Esophagus muscularis mucosa (tissue), 4 donors: ENCODE measurements around the gene FCER2. TPM values are rescaled to one million over a fixed set of nuclear protein-coding genes. Genes with fewer than 3 reads are reported as not detected.

Source experiments
- DNase-seq: peaks from one replicate; pipeline ENCODE4 v3.0.0-alpha.2; 2017; ENCODE audit errors: extremely low spot score
- H3K27ac ChIP-seq, 4 donors: fragments of 200-600 bp; sonication (generic); replicated peaks in 1 of 4; 1 replicate in 3 of 4; 2 replicates in 1 of 4; pipeline ENCODE4 v1.5.1; 2016 to 2019; ENCODE audit warnings: mild to moderate bottlenecking in 1 of 4
- H3K27me3 ChIP-seq, 4 donors: fragments of 200-600 bp; sonication (generic); one replicate each; pipeline versions ENCODE4 v1.5.1 to v1.6.0; 2016 to 2019
- H3K36me3 ChIP-seq, 4 donors: fragments of 200-600 bp; sonication (generic); one replicate each; pipeline ENCODE4 v1.5.1; 2016 to 2019
- H3K4me1 ChIP-seq, 4 donors: fragments of 200-600 bp; sonication (generic); one replicate each; pipeline ENCODE4 v1.5.1; 2016 to 2019
- H3K4me3 ChIP-seq, 4 donors: fragments of 200-600 bp; sonication (generic); 1 replicate in 2 of 4; 2 replicates in 2 of 4; pipeline ENCODE4 v1.5.1; 2016 to 2019; ENCODE audit warnings: mild to moderate bottlenecking in 4 of 4, moderate library complexity in 1 of 4
- H3K9me3 ChIP-seq, 4 donors: fragments of 200-600 bp; sonication (generic); 1 replicate in 3 of 4; 2 replicates in 1 of 4; pipeline ENCODE4 v1.5.1; 2016 to 2019
- CTCF ChIP-seq, 3 experiments: fragments of 200-600 bp in 2 of 3; fragments of 450-650 bp in 1 of 3; sonication (generic) in 2 of 3; IDR thresholded peaks; one replicate each; pipeline ENCODE4 v1.5.1; 2017 to 2019; ENCODE audit warnings: antibody characterized with exemption in 3 of 3, mild to moderate bottlenecking in 2 of 3, moderate library complexity in 1 of 3
- EP300 ChIP-seq: sonication (generic); formaldehyde crosslinking; IDR thresholded peaks from one replicate; pipeline ENCODE4 v1.6.1; 2017; ENCODE audit warnings: antibody characterized with exemption
- POLR2A ChIP-seq: fragments of 450-650 bp; IDR thresholded peaks from one replicate; pipeline ENCODE4 v1.6.1; 2017; ENCODE audit warnings: antibody characterized with exemption, moderate library complexity, mild to moderate bottlenecking, low read depth
- POLR2AphosphoS5 ChIP-seq, 2 donors: sonication (generic); formaldehyde crosslinking; IDR thresholded peaks; one replicate each; pipeline ENCODE4 v1.6.1; 2017; ENCODE audit warnings: antibody characterized with exemption in 2 of 2
- WGBS: methylation state at CpG from one replicate; pipeline ENCODE4 v1.1.5; 2018; 5-methylcytosine and 5-hydroxymethylcytosine counted together
- intact Hi-C: fragments of 100-400 bp; cut with DNase I; formaldehyde crosslinking; loops from one replicate; pipeline ENCODE4 v1.15.1; 2023
- total RNA-seq, 4 donors: library from RNA; depleted of rRNA; stranded (reverse); fragments of >200 nt; gene quantifications; one replicate each; pipeline versions ENCODE4 v1.1.0 to v1.2.1, GENCODE V29; 2016

FCER2 gene
- total RNA-seq, 4 donors from 2014 or later = 0.29 TPM; not detected in 3

DNA sequence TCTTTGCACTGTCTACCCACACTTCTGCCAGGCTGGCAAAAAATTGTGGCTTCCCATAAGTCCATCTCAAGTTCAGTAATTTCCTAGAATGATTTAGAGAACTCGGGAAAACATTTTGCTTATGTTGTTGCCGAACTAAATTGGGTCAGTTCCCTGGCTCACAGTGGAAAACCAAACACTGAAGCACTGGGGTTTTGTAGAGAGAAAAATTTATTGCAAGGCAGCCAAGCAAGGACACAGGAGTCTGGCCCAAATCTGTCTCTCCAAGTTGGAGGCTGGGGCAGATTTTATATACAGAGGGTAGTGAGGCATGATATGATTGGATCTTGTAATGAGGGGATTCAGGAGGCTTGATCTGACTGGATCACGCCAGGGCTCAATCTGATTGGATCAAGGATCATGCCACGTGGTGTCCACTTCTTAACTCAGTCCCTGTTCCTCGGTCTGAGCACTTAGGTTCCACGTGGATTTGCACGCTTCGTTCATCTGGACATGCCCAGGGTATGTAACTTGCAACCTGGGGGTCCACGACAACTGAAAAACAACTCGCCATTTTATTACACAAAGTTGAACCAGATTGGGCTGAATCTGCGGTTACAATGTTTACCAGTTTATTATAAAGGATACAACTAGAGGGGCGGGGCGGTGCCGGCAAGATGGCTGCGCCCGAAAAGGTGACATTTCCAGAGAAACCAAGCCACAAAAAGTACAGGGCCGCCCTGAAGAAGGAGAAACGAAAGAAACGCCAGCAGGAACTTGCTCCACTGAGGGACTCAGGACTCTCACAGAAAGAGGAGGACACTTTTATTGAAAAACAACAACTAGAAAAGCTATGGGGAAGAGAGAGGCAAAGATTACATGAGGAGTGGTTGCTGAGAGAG is 38.1 kb upstream of the FCER2 start:
- peaks cover 0 to 47% (median 0%) of the 10 kb centered on the region in 4 donors for H3K27me3 ChIP-seq
- no peak for TF ChIP-seq POLR2AphosphoS5 (IDR thresholded peaks at IDR 0.05)
- no peak for TF ChIP-seq CTCF (IDR thresholded peaks at IDR 0.05)
- TF ChIP-seq EP300 = no peak
- no peak for TF ChIP-seq POLR2A
- H3K4me3 ChIP-seq = no peak overlapping the region
- no peaks in the 10 kb centered on the region for H3K4me1 ChIP-seq
- H3K27ac ChIP-seq = no peak overlapping the region
- 87% methylated on average over 19 of the region's 19 CpGs for WGBS
- no peaks in the 10 kb centered on the region for H3K36me3 ChIP-seq
- intact Hi-C loops = no loop called here
- no peak for DNase-seq
- H3K9me3 ChIP-seq = no peaks in the 10 kb centered on the region

- no peak for DNase-seq
- 33% methylated on average over 2 of the region's 2 CpGs for WGBS
- Histone ChIP-seq H3K4me1 (no peaks in the 10 kb centered on the region), H3K27ac (no peak overlapping the region), H3K9me3 (no peaks in the 10 kb centered on the region), H3K4me3 (no peak overlapping the region), H3K36me3 (no peaks in the 10 kb centered on the region), H3K27me3 (peaks cover 0 to 49% (median 0%) of the 10 kb centered on the region in 4 donors)
- intact Hi-C loops = no loop called here
- no peak for TF ChIP-seq CTCF (IDR thresholded peaks at IDR 0.05)
- no peak for TF ChIP-seq EP300
- no peak for TF ChIP-seq POLR2AphosphoS5 (IDR thresholded peaks at IDR 0.05)
- TF ChIP-seq POLR2A = no peak
These were observed 37.4 kb upstream of the FCER2 start for GRCh38 chr19:7739211-7739755.

GRCh38 chr19:7738023-7738422 is 36.1 kb upstream of the FCER2 start:
- no peaks in the 10 kb centered on the region for H3K36me3 ChIP-seq
- H3K9me3 ChIP-seq = no peaks in the 10 kb centered on the region
- no peak overlapping the region for H3K4me3 ChIP-seq
- WGBS = 86% methylated on average over 7 of the region's 7 CpGs
- no peak overlapping the region for H3K27ac ChIP-seq
- no peaks in the 10 kb centered on the region for H3K4me1 ChIP-seq
- no peak for DNase-seq
- peaks cover 0 to 60% (median 0%) of the 10 kb centered on the region in 4 donors for H3K27me3 ChIP-seq
- intact Hi-C loops = no loop called here
- no peak for TF ChIP-seq POLR2A
- no peak for TF ChIP-seq POLR2AphosphoS5 (IDR thresholded peaks at IDR 0.05)
- no peak for TF ChIP-seq EP300
- TF ChIP-seq CTCF (IDR thresholded peaks at IDR 0.05) = no peak

DNA sequence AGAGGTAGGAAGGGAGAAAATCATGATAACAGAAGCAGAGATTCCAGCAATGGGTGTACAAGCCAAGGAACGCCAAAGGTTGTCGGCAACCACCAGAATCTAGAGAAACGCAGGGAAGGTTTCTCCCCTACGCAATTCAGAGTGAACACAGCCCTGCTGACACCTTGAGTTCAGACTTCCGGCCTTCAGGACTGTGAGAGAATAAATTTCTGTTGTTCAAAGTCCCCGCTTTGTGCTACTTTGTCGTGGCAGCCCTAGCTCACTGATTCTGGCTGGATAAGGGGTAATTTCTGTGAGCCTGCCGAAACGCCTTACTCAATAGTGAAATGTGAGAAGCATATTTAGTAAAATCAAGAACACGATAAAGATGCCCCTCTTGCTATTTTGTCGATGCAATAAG is 35.3 kb upstream of the FCER2 start:
- intact Hi-C loops = no loop called here
- no peak overlapping the region for H3K27ac ChIP-seq
- H3K36me3 ChIP-seq = no peaks in the 10 kb centered on the region
- no peak for TF ChIP-seq EP300
- no peak for TF ChIP-seq CTCF (IDR thresholded peaks at IDR 0.05)
- no peak for TF ChIP-seq POLR2AphosphoS5 (IDR thresholded peaks at IDR 0.05)
- TF ChIP-seq POLR2A = no peak
- 84% methylated on average over 11 of the region's 11 CpGs for WGBS
- peaks cover 0 to 64% (median 0%) of the 10 kb centered on the region in 4 donors for H3K27me3 ChIP-seq
- H3K4me3 ChIP-seq = no peak overlapping the region
- DNase-seq = no peak
- no peaks in the 10 kb centered on the region for H3K4me1 ChIP-seq
- no peaks in the 10 kb centered on the region for H3K9me3 ChIP-seq
